CD4-positive, alpha-beta T cell treated with Interleukin-4 for 1 hour (primary cell): ENCODE results near the gene RYR2.

Source experiments
- DNase-seq, 2 donors: peaks; one replicate each; pipeline ENCODE4 v3.0.0-alpha.2; 2020 to 2022

The RYR2 gene

DNA sequence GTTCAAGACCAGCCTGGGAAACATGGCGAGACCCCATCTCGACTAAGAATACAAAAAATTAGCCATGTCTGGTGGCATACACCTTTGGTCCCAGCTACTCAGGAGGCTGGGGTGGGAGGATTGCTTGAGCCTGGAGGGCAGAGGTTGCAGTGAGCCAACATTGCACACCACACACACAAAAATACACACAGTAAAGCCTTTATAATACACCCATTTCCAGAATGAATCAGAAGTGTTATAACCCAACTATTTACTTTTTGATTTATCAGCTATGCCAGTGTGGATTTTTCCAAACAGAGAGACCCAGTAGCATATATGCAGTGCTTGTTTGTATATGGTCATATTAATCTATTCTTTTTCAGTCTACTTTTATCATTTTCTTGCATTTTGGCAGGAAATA lies 648.7 kb downstream of the RYR2 start:
- DNase-seq = no peak

DNA sequence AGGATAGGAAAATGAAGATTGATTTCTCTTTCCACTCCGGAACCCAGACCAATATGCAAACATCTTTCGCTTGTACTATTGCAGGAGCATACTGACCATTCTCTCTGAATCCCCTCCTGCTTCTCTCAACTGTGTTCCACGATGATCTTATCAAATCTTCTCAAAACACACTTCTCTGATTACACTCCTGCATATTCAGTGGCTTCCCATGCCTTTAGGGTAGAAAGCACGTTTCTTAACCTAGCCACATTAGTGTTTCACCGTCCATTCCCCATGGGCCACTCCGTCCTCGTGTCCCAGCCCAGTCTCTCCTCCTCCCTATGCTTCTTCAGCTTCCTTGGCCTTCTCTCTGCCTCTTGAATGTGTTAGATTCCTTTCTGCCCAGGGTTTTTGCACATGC lies 650.3 kb downstream of the RYR2 start:
- no peak for DNase-seq

DNA sequence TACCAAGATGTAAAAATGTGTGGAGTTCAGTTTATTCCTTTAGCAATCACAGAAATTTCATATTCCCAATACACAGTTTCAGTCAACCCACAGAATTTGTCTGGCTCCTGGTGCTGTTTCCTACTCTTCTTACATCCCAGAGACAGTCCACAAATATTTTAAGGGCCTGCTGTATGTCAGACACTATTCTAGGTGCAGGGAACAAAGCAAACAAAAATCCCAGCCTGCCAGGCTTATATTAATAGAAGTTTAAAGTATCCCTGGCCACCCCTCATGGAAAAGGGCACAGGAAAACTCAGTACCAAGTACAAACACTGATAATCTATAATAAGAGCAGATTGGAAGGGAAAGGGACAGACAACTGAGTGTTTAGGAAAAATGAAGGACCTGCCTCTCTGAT lies 653.9 kb downstream of the RYR2 start:
- DNase-seq = no peak

DNA sequence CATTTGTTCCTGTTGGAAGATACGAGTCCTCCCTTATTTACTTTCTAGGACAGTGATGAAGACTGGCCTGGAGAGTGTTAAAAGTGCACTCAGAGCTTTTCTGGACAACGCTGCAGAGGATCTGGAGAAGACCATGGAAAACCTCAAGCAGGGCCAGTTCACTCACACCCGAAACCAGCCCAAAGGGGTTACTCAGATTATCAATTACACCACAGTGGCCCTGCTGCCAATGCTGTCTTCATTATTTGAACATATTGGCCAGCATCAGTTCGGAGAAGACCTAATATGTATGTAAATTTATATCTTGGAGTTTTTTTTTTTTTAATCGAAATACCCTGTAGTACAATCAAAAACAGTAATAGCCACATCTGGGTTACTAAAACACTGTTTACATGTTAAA lies 658.2 kb downstream of the RYR2 start:
- DNase-seq = no peak

DNA sequence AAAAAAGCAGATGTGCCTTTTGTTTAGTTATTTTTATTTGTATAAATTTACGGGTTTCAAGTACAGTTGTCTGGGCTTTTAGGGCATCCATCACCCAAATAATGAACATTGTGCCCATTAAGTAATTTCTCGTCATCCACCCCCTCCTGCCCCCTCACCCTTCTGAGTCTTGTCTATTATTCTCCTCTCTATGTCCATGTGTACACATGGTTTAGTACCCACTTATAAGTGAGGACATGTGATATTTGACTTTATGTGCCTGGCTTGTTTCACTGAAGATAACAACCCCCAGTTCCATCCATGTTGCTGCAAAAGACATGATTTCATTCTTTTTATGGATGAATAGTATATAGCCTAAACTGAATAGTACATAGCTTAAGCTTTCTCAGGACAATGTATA lies 659.5 kb downstream of the RYR2 start:
- no peak for DNase-seq

DNA sequence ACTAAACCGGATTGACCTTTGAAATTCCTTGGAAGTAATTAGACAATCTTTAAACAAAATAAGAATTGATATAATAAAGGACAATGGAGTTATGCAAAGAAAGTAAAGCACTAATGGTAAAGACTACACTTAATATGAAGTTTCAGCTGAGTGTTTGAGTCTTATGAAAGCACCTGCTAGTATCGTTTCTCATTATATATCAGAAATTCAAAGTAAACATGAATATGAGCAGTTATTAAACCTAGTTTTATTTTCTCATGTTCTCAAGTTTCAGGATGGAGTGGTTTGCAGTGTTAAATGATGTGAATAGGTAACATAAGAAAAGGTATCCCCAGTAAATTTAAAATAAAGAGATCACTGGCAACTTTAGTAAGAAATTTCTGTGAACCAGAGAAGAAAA lies 660.2 kb downstream of the RYR2 start:
- DNase-seq = no peak

DNA sequence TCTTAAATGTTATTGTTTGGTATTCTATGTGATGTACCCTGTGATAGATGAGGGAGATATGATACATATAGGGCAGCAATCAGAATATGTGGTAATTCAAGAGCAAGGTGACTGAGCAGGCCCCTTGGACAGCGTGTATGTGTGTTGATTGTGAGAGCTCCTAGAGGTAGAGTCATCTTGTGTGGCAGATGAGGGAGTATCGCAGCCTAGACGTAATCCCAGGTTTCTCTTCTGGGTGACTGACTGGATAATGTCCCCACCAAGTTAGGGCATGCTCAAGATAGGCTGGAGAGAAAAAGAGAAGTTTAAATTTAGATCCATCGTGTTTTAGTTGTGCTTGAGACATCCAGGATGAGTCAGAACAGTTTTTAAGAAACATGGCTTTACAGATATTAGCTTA lies 663.5 kb downstream of the RYR2 start:
- DNase-seq = no peak

DNA sequence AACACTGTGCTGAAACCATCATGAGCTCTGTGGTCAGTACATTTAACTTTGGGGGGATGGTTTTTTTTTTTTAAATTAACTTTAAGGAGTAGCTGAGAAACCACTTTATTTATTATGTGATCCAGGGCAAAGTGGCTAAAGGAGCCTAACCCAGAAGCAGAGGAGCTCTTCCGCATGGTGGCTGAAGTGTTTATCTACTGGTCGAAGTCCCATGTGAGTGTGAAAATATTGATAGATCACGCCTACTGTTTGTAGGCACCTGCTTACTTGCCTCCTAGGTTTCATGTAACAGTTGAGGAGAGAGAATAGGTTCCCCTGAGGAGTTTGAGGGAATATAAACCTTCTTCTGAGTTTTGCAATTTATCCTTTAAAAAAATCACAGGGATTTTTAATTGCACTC lies 667.4 kb downstream of the RYR2 start:
- DNase-seq = no peak

DNA sequence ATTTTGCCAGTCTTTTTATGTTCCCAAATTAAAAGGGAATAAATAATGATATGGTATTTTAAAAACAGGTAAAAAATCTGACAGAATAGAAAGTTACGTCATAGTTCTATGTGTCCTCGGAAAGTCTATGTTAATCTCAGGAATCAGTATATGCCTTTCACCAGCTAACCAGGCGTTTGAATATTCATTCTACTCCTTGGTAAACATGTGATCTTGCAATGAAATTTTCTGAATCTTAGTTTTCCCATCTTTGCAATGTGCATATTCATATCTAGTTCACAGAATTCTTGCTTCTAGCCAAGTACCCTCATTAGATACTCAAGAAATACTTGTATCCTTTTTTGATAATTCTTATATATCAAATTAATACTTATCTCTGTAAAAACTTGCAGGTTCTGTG lies 669.3 kb downstream of the RYR2 start:
- no peak for DNase-seq

DNA sequence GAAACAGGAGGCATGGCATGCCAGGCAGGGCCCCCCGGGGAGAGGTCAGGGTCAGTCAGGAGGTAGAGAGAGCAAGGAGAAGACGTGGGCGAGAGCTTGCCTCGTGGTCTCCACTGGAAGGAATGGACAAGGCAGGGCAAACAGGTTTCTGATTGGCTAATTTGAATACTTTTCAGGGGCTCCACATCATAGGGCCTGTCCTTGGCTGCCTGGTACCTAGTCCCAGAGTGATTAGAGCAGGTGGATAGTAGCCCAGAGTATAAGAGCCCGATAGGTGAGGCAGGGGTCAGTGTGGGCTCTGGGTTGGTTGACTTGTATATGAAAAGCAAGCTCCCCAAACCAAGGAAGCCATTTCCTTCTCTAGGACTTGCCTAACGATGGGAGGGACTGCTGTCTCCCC lies 670.1 kb downstream of the RYR2 start:
- DNase-seq = no peak

DNA sequence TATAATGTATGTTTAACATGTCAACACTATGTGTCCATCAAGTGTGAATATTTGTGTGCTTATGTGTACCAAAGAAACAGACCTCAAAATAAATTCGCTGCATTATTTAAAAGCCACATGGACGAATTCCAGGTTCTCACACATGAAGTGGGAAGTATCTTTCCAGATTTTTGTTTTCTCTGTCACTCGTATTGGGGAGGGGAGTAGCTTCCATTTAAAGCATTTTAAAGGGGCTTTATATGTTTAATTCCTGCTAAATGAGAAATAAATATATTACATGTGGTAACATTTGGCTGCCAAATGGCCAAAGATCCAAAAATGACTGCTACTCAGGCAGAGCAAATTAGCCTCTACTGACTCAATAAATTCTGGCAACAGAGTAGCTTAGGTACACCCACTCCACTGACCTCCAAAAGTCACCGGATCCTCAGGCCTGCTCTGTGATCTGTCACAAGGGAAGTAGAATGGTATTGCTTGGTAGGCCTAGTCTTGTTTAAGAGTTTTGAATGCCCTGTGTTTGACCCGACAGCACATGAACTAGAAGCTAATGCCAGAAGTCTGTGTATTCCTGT lies 670.7 kb downstream of the RYR2 start:
- DNase-seq = no peak

DNA sequence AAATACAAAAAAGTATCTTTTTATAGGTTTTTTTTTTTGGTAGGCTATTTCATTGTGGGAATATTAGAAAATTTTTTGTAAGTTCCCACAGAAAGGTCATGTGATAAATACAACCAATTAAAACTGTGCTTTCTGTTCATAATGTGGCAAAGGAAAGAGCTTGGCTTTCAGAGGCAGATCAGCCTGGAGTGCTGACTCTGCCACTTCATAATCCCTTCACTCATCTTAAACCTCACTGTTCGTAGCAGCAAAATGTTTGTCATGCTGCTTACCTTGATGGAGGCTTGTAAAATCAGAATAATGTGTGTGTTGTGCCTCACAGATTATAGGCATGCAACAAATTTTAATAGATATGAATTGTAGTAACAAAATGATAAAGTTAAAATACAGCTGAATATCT lies 671.9 kb downstream of the RYR2 start:
- DNase-seq = no peak

DNA sequence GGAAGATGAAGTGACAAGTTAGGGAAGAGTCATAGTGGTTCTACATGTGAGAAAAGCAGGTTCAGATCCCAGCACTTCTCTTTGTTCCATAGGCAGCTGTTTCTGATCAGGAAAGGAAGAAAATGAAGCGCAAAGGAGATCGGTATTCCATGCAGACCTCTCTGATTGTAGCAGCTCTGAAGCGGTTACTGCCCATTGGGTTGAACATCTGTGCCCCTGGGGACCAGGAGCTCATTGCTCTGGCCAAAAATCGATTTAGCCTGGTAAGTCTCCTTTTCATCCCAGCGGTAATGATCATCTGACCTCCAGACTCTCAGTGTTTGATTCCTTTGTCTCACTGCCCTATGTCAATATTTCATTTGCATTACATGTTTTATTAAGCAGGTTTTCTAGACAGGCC lies 675.1 kb downstream of the RYR2 start:
- no peak for DNase-seq

DNA sequence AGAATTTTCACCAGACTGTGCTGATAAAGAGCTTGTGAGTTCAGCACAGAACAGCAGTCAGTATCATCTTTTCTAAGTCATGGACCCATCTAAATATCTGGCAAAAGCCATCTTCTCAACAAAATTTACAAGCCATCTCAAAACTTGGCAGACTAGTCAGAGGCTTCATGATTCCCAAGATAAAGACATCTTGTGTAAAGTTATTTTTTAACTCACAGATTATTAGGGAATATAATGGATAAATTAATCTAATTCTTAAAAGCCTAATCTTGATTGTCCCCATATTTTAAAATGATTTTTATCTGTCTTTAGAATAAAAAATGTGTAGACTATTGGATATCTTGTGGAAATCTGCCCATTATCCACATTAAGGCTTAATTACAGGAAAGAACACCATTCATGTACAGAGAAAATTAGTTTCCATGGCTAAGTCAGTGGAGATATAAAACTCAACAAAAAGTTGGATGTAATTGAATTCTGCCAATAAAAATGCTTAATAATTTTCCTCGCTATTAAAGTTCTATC lies 688.9 kb downstream of the RYR2 start:
- DNase-seq = no peak

DNA sequence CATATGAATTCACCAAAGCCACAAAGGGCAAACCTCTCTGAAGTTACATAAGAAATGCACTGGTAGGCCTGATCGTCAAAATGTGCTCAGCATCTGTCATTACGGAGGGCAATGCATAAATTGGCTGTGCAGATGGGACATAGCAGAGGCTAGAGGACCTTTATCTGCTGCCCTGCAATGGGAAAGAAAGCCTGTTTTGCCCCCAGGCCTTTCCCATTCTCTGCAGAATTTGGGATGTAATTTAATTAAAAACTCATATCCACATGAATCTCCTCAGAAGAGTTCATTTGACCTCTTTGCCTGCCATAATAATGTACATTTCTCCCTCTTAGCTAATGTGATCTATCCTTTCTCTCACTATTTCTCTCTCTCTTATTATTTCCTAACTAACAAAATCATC lies 690.7 kb downstream of the RYR2 start:
- DNase-seq = no peak

DNA sequence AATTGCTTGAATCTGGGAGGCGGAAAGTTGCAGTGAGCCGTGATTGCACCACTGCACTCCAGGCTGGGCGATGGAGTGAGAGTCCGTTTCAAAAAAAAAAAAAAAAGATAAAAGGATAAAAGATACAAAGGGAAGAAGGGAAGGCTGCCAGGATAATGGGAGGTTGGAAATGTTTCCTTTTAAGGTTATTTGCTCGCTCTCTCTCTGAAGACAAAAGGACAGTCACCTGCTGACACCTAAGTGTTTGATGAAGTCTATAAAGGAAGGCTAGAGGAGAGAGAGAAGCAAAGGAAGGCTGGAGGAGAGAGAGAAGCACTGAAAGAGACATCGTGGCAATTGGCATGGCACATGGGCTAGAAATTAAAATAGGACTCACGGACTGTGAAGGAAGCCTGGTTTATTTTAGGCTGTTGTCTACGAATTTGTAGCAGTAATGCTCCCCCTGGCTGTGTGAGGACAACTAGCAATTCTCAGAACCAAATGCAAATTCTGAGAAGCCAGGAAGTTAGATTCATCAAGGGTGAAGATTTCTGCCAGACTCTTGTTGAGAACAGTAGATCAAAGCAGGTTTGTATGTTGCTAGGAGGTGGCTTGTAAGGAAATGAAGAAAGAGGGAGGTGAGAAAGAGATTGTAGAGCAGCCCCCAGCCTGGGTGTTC lies 694.5 kb downstream of the RYR2 start:
- peak; percentile 11 to 76 for DNase-seq

DNA sequence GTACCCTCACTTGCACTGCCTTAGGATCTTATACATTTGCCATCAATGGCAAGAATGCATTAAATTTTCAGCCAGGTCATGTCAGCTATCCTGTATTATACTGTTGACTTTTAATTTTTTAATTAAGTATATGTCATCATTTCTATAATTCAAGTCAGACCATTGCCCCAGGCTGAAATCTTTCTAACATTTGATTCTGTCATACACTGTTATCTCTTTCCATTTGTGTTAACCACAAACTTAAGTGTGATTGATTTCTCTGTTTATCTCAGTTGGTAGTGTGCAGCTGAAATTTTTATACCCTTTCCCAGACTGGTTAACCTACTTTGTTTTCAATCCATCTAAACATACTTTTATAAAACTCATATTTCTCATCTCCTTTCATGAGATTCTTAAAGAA lies 695.5 kb downstream of the RYR2 start:
- no peak for DNase-seq

DNA sequence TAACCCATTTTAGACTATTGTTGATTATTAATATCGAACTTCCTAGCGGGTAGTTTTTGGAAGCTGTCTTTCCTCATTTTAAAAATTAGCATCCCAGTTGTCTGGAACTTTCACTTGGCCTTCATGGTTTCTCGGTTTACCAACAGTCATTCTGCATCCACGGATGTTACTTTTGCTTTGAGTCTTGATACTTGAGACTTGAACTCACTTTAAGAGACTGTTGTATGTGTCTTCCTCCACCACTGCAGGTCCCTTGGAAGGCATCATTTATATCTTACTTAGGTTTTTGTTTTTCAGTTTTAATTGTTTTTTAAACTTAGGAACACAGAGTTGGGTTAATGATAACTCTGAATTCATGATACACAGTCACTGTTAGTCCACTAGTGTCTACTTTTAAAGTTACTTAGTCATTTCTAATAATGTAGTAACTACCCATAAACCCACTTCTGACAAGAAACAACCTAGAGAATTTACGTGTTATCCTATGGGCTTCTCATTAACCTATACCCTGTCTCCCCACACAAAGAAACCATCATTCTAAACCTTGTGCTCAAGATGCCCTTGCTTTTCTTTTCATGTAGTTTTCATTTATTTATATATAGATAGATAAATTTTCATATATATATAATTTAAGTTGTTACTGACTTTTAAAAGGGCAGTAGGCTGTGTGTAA lies 696.1 kb downstream of the RYR2 start:
- DNase-seq = no peak

DNA sequence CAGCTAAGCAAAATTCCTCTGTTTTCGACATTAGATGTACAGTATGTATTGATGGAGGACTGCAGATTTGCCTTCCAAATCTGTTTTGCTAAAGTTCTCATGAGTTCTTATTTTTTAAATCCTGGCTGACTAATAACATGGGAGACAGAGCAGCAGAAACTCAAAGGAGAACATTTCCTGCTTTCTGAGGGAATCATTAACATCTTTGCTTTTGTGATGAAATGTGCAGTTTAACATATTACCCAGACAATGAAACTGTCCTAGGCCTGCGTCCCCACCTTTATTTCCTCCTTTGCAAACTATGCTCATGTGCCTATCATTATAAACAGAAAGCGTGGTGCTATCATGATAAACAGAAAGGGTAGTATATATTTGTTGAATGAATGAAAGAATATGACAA lies 698.9 kb downstream of the RYR2 start:
- no peak for DNase-seq

DNA sequence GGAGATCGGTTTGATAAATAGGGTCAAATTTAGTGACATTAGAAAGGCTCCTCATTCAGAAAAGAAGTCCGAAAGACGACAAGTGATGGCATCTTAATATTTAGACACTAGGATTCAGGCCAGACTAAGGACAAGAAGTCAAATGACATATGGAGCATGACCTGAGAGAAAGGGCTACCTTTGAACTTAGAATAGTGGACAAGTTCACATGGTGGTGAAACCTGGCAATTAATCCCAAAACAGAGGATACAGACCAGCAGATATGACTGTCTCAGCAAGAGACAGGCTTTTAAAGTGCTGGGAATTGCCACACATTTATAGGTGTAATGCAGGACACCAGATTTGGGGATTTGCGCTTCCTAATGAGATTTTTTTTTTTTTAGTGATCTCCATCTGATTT lies 703.6 kb downstream of the RYR2 start:
- no peak for DNase-seq

DNA sequence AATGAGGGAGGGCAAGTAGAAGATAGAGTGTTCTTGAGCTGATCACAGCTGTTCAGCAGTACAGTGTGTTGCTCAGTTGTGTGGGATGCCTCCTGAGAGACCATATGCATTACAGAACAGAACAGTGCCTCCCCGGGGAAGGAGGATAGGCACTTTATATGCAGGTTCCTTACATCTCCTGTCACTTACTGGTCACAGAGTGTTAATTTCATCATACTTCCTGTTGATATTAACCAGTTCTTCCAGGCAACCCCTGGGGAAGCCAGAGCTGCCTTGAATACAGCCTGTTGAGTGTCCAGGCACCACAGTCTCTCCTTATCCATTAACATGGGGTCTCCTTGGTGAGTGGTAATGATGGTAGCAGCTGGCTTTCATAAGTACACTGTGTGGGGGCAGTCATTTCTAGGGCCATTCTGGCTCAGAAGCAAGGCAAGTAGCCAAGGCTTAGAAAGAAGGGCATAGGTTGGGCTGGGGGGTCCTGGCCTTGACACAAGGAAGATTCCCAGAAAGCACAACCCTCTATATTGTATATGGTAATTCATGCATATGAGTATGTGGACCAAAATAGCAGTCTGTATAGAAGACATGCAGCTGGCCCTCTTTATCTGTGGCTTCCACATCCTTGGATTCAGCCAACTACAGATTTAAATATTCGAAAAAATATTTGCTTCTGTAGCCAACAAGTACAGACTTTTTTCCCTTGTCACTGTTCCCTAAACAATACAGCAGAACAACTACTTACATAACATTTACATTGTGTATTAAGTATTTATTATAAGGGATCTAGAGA lies 706.4 kb downstream of the RYR2 start:
- DNase-seq = no peak

DNA sequence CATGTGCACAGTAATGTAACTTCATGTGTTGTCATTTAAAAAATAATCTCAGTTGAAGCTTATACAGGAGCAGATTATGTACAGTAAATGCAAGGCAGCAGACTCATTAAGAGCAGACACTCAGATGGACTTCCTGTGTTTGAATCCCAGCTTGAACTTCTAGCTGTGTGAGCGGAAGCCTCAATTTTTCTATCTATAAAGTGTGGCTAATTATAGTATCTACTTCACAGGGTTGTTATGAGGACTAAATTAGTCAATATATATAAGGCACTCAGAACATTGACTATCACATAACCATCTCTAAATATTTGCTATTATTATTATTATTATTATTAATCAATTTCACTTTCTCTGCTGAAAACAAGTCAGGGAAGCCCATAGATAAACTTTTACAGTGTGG lies 707.1 kb downstream of the RYR2 start:
- no peak for DNase-seq

DNA sequence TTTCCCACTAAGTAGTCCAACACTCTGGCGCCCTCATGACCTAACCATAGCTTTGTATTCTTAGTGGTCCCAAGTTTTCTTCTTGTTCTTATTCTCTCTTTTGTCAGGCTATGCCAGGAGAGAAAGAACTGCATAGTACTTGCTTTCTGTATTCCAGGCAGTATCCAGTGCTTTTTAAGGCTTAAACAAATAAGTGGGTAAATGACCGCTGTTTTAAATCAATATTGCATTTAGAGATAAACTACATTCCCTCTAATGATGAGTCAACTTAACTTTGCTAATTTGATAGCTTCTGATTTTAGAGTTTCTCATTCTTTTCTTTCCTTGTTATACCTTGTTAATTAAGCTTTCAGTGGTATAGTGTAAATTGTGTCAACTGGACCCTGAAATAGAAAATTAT lies 709.1 kb downstream of the RYR2 start:
- no peak for DNase-seq

DNA sequence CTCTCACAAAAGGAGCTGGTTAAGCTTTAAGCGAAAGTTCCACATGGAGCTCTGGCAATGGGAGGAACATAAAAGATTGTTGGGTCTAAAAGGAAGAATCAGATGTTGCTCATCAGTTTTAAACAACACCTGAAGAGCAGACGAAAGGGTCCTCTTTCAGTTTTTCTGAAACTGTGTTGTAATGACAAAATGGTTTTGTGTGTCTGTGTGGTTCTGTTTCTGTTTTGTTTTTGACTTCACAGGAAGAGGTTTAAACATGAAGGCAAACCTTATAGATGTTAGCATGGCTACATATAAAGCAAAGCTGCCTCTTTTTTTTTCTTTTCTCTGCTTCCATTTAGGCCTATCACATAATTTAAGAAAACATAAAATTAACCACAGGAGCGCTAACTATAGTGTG lies 712.6 kb downstream of the RYR2 start:
- DNase-seq = no peak
